HUES6 (cell line): ENCODE results near the gene ANKRD13A.

ENCODE experiments used
- H3K27ac ChIP-seq: 2 replicates; pipeline ENCODE4 v1.7.0; 2013; ENCODE audit warnings: low read depth, mild to moderate bottlenecking, low read length, inconsistent platforms
- H3K27me3 ChIP-seq: 2 replicates; pipeline ENCODE4 v1.6.1; 2013; ENCODE audit warnings: low read length; ENCODE audit not compliant: control insufficient read depth, insufficient read depth
- H3K36me3 ChIP-seq: 2 replicates; pipeline ENCODE4 v1.6.1; 2013; ENCODE audit warnings: low read length; ENCODE audit not compliant: control insufficient read depth, insufficient read depth
- H3K4me1 ChIP-seq: 2 replicates; pipeline ENCODE4 v1.6.1; 2013; ENCODE audit warnings: low read length; ENCODE audit not compliant: control insufficient read depth, insufficient read depth
- H3K4me3 ChIP-seq: 2 replicates; pipeline ENCODE4 v1.5.1; 2013; ENCODE audit warnings: low read depth, low read length
- H3K9ac ChIP-seq: one replicate; pipeline ENCODE4 v1.6.1; 2013; ENCODE audit warnings: mild to moderate bottlenecking, low read length
- H3K9me3 ChIP-seq: 2 replicates; pipeline ENCODE4 v1.6.1; 2013; ENCODE audit warnings: low read depth, low read length; ENCODE audit not compliant: control insufficient read depth, insufficient read depth

Gene ANKRD13A

GRCh38 chr12:109998904-109999648 is at the start of gene ANKRD13A:
Gene ANKRD13A, plus strand, starts transcription at chr12:109999430. Its CDS starts 259 bp downstream, at chr12:109999689.
- H3K4me1 ChIP-seq: peaks cover 20% of the 10 kb centered on the region
- no peaks in the 10 kb centered on the region for H3K36me3 ChIP-seq
- H3K27me3 ChIP-seq: peaks cover 8% of the 10 kb centered on the region
- peak within 1 kb of the TSS; percentile 86 for H3K4me3 ChIP-seq
- H3K9me3 ChIP-seq: no peaks in the 10 kb centered on the region
- peak within 1 kb of the TSS; percentile 96 for H3K27ac ChIP-seq
- peak within 1 kb of the TSS; percentile 99 for H3K9ac ChIP-seq

- Histone ChIP-seq H3K4me1 (peaks cover 16% of the 10 kb centered on the region), H3K9me3 (no peaks in the 10 kb centered on the region), H3K27me3 (no peaks in the 10 kb centered on the region), H3K36me3 (peaks cover 48% of the 10 kb centered on the region), H3K9ac (no peak overlapping the region), H3K27ac (no peak overlapping the region), H3K4me3 (no peak overlapping the region)
Observed at GRCh38 chr12:109950625-109951024, 48.6 kb upstream of the ANKRD13A start.

GRCh38 chr12:109951136-109951535 is 48.1 kb upstream of the ANKRD13A start:
- H3K9me3 ChIP-seq: no peaks in the 10 kb centered on the region
- no peak overlapping the region for H3K4me3 ChIP-seq
- H3K27me3 ChIP-seq: no peaks in the 10 kb centered on the region
- peaks cover 15% of the 10 kb centered on the region for H3K4me1 ChIP-seq
- H3K27ac ChIP-seq: no peak overlapping the region
- no peak overlapping the region for H3K9ac ChIP-seq
- H3K36me3 ChIP-seq: peaks cover 48% of the 10 kb centered on the region

- Histone ChIP-seq H3K27me3 (no peaks in the 10 kb centered on the region), H3K36me3 (peaks cover 52% of the 10 kb centered on the region), H3K4me3 (no peak overlapping the region), H3K9me3 (no peaks in the 10 kb centered on the region), H3K27ac (no peak overlapping the region), H3K9ac (no peak overlapping the region), H3K4me1 (peaks cover 9% of the 10 kb centered on the region)
Observed at GRCh38 chr12:109951751-109952150, 47.5 kb upstream of the ANKRD13A start.

GRCh38 chr12:109952160-109952858 is 46.9 kb upstream of the ANKRD13A start:
- Histone ChIP-seq H3K27me3 (no peaks in the 10 kb centered on the region), H3K36me3 (peaks cover 55% of the 10 kb centered on the region), H3K9ac (no peak overlapping the region), H3K4me1 (peaks cover 6% of the 10 kb centered on the region; the same call in 1 of the 2 replicates), H3K4me3 (no peak overlapping the region), H3K27ac (no peak overlapping the region), H3K9me3 (no peaks in the 10 kb centered on the region)

- no peak overlapping the region for H3K9ac ChIP-seq
- peaks cover 55% of the 10 kb centered on the region for H3K36me3 ChIP-seq
- no peak overlapping the region for H3K27ac ChIP-seq
- no peak overlapping the region for H3K4me3 ChIP-seq
- no peaks in the 10 kb centered on the region for H3K9me3 ChIP-seq
- no peaks in the 10 kb centered on the region for H3K27me3 ChIP-seq
- H3K4me1 ChIP-seq: peaks cover 6% of the 10 kb centered on the region; the same call in 1 of the 2 replicates
Observed at GRCh38 chr12:109952873-109953272, 46.4 kb upstream of the ANKRD13A start.

- Histone ChIP-seq H3K9me3 (no peaks in the 10 kb centered on the region), H3K4me3 (no peak overlapping the region), H3K36me3 (peaks cover 51% of the 10 kb centered on the region), H3K27me3 (no peaks in the 10 kb centered on the region), H3K9ac (no peak overlapping the region), H3K4me1 (peaks cover 6% of the 10 kb centered on the region; the same call in 1 of the 2 replicates), H3K27ac (no peak overlapping the region)
Observed at GRCh38 chr12:109953656-109954055, 45.6 kb upstream of the ANKRD13A start.

- H3K36me3 ChIP-seq: peaks cover 30% of the 10 kb centered on the region
Observed at GRCh38 chr12:109958374-109958773, 40.9 kb upstream of the ANKRD13A start.

GRCh38 chr12:109959411-109960093 is 39.7 kb upstream of the ANKRD13A start:
- H3K9ac ChIP-seq: no peak overlapping the region
- H3K4me1 ChIP-seq: no peaks in the 10 kb centered on the region
- no peak overlapping the region for H3K4me3 ChIP-seq
- peaks cover 26% of the 10 kb centered on the region for H3K36me3 ChIP-seq
- no peaks in the 10 kb centered on the region for H3K27me3 ChIP-seq
- H3K27ac ChIP-seq: no peak overlapping the region
- H3K9me3 ChIP-seq: no peaks in the 10 kb centered on the region

More at GRCh38 chr12:109958374-109958773, 40.9 kb upstream of the ANKRD13A start:
- Histone ChIP-seq H3K4me3 (no peak overlapping the region), H3K27ac (no peak overlapping the region), H3K9ac (no peak overlapping the region), H3K9me3 (no peaks in the 10 kb centered on the region), H3K4me1 (no peaks in the 10 kb centered on the region), H3K27me3 (no peaks in the 10 kb centered on the region)

- no peak overlapping the region for H3K9ac ChIP-seq
- H3K4me3 ChIP-seq: no peak overlapping the region
- no peaks in the 10 kb centered on the region for H3K27me3 ChIP-seq
- H3K36me3 ChIP-seq: peaks cover 33% of the 10 kb centered on the region
- H3K27ac ChIP-seq: no peak overlapping the region
- H3K9me3 ChIP-seq: no peaks in the 10 kb centered on the region
- no peaks in the 10 kb centered on the region for H3K4me1 ChIP-seq
Observed at GRCh38 chr12:109961201-109961600, 38.0 kb upstream of the ANKRD13A start.

GRCh38 chr12:109961612-109962011 is 37.6 kb upstream of the ANKRD13A start:
- Histone ChIP-seq H3K36me3 (peaks cover 29% of the 10 kb centered on the region), H3K9ac (no peak overlapping the region), H3K4me3 (no peak overlapping the region), H3K27ac (no peak overlapping the region), H3K27me3 (no peaks in the 10 kb centered on the region), H3K9me3 (no peaks in the 10 kb centered on the region), H3K4me1 (no peaks in the 10 kb centered on the region)
